ENCODE measurements around the gene PNPLA7.
"Not testable (repeated sequence)": the region's sequence is repeated elsewhere in the genome, so short reads cannot be mapped to it uniquely, and the experiment has no call there.

PNPLA7 gene

DNA sequence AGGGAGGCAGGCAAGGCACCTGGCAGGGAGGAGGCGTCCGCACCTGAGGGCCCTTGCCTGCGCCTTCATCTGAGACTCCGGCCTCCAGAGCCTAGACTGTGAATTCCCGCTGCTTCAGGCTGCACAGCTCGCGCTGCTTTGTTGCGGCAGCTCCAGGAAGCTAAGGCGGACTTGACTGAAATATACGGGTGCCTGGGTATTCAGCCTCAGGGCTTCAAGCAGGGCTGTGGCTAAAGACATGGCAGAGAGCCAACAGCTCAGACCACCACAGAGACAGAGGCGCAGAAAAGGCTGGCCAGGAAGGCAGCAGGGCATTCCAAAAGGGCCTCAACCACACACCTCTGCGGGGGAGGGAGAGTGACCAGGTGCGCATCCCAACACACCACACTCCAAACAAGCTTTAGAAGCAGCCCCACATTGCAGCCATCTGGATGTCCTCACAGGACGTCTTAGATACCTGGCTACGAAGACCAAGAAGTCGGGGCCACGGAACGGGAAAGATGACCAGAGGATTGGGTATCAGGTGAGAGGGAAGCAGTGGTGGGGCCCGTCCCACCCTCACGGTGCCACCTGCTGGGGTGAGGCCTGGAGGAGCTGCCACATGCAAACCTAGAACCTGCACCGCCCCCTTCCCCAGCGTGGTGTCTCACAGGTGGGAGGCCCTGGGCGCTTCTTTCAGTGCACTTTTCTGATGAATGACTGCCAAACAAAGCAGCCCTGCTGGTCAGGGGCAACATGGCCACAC, 30.2 kb upstream of the PNPLA7 start:
- no peak for TF ChIP-seq FOXP2 (optimal IDR thresholded peaks at IDR 0.05; ENCODE audit: control extremely low read depth, extremely low read length, insufficient read depth)
- no peak for TF ChIP-seq EZH2 (IDR thresholded peaks at IDR 0.05)
- TF ChIP-seq POLR2AphosphoS5 (IDR thresholded peaks at IDR 0.05; ENCODE audit: borderline replicate concordance, low read depth, low read length) = no peak
- H3K27ac ChIP-seq = peak overlapping the region; percentile 54
- peaks cover 41% of the 10 kb centered on the region for H3K36me3 ChIP-seq (ENCODE audit: insufficient read depth, low read length)
- no peaks in the 10 kb centered on the region for H3K9me3 ChIP-seq (ENCODE audit: low read depth, low read length)
- H3K4me3 ChIP-seq = no peak overlapping the region
- H3K9ac ChIP-seq (ENCODE audit: insufficient read length) = no peak overlapping the region
- no peak for DNase-seq (ENCODE audit: low read depth, low spot score)

DNA sequence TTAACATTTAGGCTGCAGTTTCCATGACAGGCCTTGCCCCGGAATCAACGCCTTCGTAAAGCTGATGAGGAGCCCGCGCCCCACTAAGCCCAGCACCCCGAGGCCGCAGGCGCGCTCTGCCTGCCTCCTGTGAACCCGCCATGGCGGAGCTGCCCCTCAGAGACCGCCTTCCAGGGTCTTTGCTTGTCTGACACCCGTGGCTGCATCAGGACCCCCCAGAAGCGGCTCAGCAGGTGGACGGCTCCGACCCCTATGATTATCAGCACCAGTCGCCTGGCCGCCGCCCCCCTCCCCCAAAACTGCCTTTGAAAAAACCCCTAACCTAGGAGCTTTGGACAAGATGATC, 29.0 kb upstream of the PNPLA7 start:
- peaks cover 46% of the 10 kb centered on the region for H3K36me3 ChIP-seq (ENCODE audit: insufficient read depth, low read length)
- no peak for DNase-seq (ENCODE audit: low read depth, low spot score)
- peak overlapping the region; percentile 97 for H3K9ac ChIP-seq (ENCODE audit: insufficient read length)
- peak overlapping the region; percentile 79 for H3K27ac ChIP-seq
- no peaks in the 10 kb centered on the region for H3K9me3 ChIP-seq (ENCODE audit: low read depth, low read length)
- peak overlapping the region; percentile 99 for H3K4me3 ChIP-seq
- TF ChIP-seq FOXP2 (optimal IDR thresholded peaks at IDR 0.05; ENCODE audit: control extremely low read depth, extremely low read length, insufficient read depth) (no peak), EZH2 (IDR thresholded peaks at IDR 0.05) (no peak), POLR2AphosphoS5 (IDR thresholded peaks at IDR 0.05; ENCODE audit: borderline replicate concordance, low read depth, low read length) (no peak)

DNA sequence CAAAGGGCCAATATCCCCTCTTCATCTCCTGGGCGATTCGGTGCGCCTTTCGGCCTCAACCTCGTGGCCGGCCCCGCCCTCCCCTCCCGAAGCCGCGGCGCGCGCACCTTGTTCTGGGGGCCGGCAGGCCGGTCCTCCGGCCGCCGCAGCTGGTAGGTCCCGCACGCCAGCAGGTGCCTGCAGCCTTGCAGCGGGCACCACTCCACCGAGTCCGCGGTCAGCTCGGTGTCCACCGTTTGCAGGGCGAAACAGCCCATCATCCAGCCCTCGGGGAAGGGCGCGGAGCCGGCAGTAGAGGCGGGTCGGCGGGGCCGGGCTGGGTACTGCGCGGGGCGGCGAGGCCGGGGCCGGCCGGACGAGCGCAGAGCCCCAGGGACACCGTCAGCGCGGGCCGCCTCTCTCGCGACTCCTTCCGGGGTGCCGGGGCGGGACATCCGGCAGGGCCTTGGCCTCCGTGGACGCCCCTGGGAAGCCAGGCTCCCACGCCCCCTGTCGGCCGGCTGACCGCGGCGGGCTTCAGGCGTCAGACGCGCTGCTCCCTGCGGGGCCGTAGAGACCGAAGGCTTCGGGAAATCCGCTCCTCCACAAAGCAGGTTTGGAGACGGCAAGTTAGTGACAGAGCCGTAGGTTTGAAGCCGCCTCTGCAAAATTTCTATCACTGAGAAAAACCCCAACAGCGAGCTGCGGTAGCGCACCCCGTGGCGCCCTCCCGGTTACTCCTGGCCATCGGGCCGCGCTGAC, 28.5 kb upstream of the PNPLA7 start, which contains the start of gene DPH7:
TSS of gene DPH7 (minus strand) at position 408 of the 741 bp plus-strand sequence. CDS start at position 260, 148 bp downstream.
- peaks cover 46% of the 10 kb centered on the region for H3K36me3 ChIP-seq (ENCODE audit: insufficient read depth, low read length)
- H3K4me3 ChIP-seq = peak within 1 kb of the TSS; percentile 99
- peak; percentile 3 for DNase-seq (ENCODE audit: low read depth, low spot score)
- H3K27ac ChIP-seq = peak within 1 kb of the TSS; percentile 79
- TF ChIP-seq EZH2 (IDR thresholded peaks at IDR 0.05) = no peak
- peak; percentile 68 for TF ChIP-seq POLR2AphosphoS5 (IDR thresholded peaks at IDR 0.05; ENCODE audit: borderline replicate concordance, low read depth, low read length)
- TF ChIP-seq FOXP2 (optimal IDR thresholded peaks at IDR 0.05; ENCODE audit: control extremely low read depth, extremely low read length, insufficient read depth) = peak; percentile 47
- H3K9me3 ChIP-seq (ENCODE audit: low read depth, low read length) = no peaks in the 10 kb centered on the region
- peak within 1 kb of the TSS; percentile 97 for H3K9ac ChIP-seq (ENCODE audit: insufficient read length)

DNA sequence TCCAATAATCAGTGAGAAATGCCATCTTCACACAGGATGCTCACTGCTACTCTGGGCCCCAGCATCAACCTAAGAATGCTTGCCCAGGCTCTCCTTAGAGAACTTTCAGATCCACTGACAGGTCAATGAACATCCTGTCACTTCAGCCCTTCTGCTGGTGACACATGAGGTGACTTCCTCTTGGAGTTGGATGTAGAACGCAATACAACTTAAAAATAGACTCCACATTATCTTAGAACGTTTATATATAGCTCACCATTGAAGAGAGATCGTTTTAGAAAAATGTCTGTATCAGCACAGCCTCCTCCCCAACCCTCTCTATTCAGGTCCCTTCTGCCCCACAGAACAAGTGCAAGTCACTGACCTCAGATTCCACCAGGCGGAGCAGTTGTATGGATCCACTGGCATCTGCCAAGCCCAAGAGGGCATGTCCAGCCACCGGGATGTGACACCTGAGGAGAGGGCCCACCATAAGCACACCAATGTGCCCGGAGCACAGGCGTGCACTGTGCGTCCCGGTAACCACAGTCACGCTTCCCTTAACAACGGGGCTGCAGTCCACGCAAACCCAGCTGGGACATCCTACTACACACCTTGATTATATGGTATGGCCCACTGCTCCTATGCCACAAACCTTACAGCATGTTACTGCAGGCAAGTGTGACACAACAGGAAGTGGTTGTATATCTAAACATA, 25.7 kb upstream of the PNPLA7 start:
- DNase-seq (ENCODE audit: low read depth, low spot score) = no peak
- Histone ChIP-seq H3K4me3 (no peak overlapping the region), H3K9ac (ENCODE audit: insufficient read length) (no peak overlapping the region), H3K27ac (no peak overlapping the region), H3K9me3 (ENCODE audit: low read depth, low read length) (no peaks in the 10 kb centered on the region), H3K36me3 (ENCODE audit: insufficient read depth, low read length) (peaks cover 38% of the 10 kb centered on the region)
- TF ChIP-seq EZH2 (IDR thresholded peaks at IDR 0.05) = no peak

DNA sequence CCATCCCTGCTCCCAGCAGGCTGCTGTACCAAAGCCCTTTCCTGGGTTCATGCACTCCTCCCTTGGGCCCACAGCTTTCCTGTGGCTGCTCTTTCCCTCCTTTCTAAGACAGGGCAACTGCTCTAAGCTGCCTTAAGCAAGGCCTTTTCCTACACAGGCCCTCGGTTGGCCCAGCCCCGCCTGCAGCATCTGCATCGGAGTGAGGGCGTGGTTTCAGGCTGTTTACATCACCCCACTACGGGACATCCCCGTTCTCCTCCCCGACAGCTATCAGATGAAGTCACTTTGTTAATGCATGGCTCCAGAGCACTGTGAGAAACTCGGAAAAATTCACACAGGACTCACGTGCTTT, 25.1 kb upstream of the PNPLA7 start:
- Histone ChIP-seq H3K9ac (ENCODE audit: insufficient read length) (no peak overlapping the region), H3K4me3 (no peak overlapping the region), H3K27ac (no peak overlapping the region), H3K36me3 (ENCODE audit: insufficient read depth, low read length) (peaks cover 41% of the 10 kb centered on the region), H3K9me3 (ENCODE audit: low read depth, low read length) (no peaks in the 10 kb centered on the region)
- TF ChIP-seq POLR2AphosphoS5 (IDR thresholded peaks at IDR 0.05; ENCODE audit: borderline replicate concordance, low read depth, low read length) = no peak
- no peak for TF ChIP-seq FOXP2 (optimal IDR thresholded peaks at IDR 0.05; ENCODE audit: control extremely low read depth, extremely low read length, insufficient read depth)
- TF ChIP-seq EZH2 (IDR thresholded peaks at IDR 0.05) = no peak
- no peak for DNase-seq (ENCODE audit: low read depth, low spot score)

DNA sequence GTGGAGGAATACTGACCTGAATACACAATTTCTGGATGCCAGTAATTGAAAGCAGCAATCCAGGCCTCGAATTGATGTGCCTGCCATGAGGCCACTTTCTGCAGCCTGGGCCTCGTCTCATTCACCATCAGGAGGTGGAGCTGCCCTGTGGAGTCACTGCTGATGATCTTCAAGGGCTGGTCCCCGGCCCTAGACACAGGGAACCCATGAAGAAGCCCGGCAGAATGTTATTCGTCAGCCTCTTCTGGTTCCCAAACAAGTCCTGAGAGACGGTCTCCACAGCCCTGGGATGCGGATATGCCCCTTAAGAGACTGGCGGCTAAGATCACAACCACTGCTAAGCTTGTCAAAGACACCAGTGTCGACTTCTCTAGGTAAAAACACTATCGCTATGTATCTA, 24.0 kb upstream of the PNPLA7 start:
- no peak overlapping the region for H3K27ac ChIP-seq
- H3K9me3 ChIP-seq (ENCODE audit: low read depth, low read length) = no peaks in the 10 kb centered on the region
- no peak overlapping the region for H3K4me3 ChIP-seq
- no peak for TF ChIP-seq EZH2 (IDR thresholded peaks at IDR 0.05)
- TF ChIP-seq POLR2AphosphoS5 (IDR thresholded peaks at IDR 0.05; ENCODE audit: borderline replicate concordance, low read depth, low read length) = no peak
- no peak for TF ChIP-seq FOXP2 (optimal IDR thresholded peaks at IDR 0.05; ENCODE audit: control extremely low read depth, extremely low read length, insufficient read depth)
- no peak overlapping the region for H3K9ac ChIP-seq (ENCODE audit: insufficient read length)
- no peak for DNase-seq (ENCODE audit: low read depth, low spot score)
- H3K36me3 ChIP-seq (ENCODE audit: insufficient read depth, low read length) = peaks cover 43% of the 10 kb centered on the region

DNA sequence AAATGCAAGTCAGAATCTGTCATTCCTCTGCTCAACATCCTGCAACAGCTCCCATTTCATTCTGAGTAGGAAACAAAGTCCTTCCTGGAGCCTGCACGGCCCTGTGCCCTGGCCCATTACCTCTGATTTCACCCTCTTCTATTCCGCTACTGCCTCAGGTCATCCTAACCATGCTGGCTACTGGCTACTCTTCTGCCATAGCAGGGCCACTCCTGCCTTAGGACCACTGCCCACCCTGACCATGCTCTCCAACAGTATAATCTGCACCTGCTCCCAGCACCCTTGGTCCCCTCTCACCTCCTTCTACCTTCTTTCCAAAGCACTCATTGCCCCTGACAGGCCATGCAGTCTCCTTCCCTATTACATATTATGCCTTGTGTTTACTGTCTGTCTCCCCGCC, 20.4 kb upstream of the PNPLA7 start:
- no peak overlapping the region for H3K27ac ChIP-seq
- no peaks in the 10 kb centered on the region for H3K9me3 ChIP-seq (ENCODE audit: low read depth, low read length)
- DNase-seq (ENCODE audit: low read depth, low spot score) = no peak
- H3K4me3 ChIP-seq = no peak overlapping the region
- no peak for TF ChIP-seq POLR2AphosphoS5 (IDR thresholded peaks at IDR 0.05; ENCODE audit: borderline replicate concordance, low read depth, low read length)
- no peak for TF ChIP-seq EZH2 (IDR thresholded peaks at IDR 0.05)
- no peak for TF ChIP-seq FOXP2 (optimal IDR thresholded peaks at IDR 0.05; ENCODE audit: control extremely low read depth, extremely low read length, insufficient read depth)
- peaks cover 34% of the 10 kb centered on the region for H3K36me3 ChIP-seq (ENCODE audit: insufficient read depth, low read length)
- H3K9ac ChIP-seq (ENCODE audit: insufficient read length) = no peak overlapping the region

DNA sequence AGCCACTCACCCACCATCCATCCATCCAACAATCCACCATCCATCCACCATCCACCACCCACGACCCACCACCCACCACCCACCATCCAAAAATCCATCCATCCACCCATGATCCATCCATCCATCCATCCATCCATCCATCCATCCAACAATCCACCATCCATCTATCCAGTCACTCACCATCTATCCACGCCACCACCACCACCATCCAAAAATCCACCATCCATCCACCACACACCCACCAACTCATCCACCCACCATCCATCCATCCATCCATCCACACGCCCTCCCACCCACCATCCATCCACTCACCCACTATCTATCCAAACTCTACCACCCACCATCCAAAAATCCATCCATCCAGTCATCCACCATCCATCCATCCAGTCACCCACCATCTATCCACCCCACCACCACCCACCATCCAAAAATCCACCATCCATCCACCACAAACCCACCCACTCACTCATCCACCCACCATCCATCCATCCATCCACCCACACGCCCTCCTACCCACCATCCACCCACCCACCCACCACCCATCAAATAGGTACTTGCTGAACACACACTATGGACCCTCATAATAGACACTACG, 19.5 kb upstream of the PNPLA7 start:
- no peak overlapping the region for H3K9ac ChIP-seq (ENCODE audit: insufficient read length)
- no peak for TF ChIP-seq EZH2 (IDR thresholded peaks at IDR 0.05)
- no peak for TF ChIP-seq FOXP2 (optimal IDR thresholded peaks at IDR 0.05; ENCODE audit: control extremely low read depth, extremely low read length, insufficient read depth)
- no peak for TF ChIP-seq POLR2AphosphoS5 (IDR thresholded peaks at IDR 0.05; ENCODE audit: borderline replicate concordance, low read depth, low read length)
- H3K36me3 ChIP-seq (ENCODE audit: insufficient read depth, low read length) = peaks cover 28% of the 10 kb centered on the region
- no peak overlapping the region for H3K27ac ChIP-seq
- H3K4me3 ChIP-seq = no peak overlapping the region
- DNase-seq (ENCODE audit: low read depth, low spot score) = no peak
- H3K9me3 ChIP-seq (ENCODE audit: low read depth, low read length) = no peaks in the 10 kb centered on the region

DNA sequence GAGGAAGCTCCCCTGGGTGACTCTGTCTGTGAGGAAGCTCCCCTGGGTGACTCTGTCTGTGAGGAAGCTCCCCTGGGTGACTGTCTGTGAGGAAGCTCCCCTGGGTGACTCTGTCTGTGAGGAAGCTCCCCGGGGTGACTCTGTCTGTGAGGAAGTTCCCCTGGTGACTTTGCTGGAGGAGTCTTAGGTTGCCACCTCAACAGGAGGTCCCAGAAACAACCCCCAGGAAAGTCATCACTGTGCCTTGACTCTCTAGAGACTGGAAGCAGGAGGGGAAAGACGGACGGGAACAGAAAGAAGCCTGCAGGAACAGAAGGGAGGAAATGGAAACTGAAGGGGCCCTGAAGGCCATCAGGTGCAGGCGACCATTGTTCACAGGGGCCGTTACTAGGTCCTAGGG, 18.2 kb upstream of the PNPLA7 start:
- H3K27ac ChIP-seq; DNase-seq (ENCODE audit: low read depth, low spot score); H3K9ac ChIP-seq (ENCODE audit: insufficient read length); H3K9me3 ChIP-seq (ENCODE audit: low read depth, low read length); H3K4me3 ChIP-seq: not testable (repeated sequence)
- H3K36me3 ChIP-seq (ENCODE audit: insufficient read depth, low read length) = peaks cover 32% of the 10 kb centered on the region

Data from SK-N-MC (cell line).